Duodenal mucosa (tissue), 2 donors: ENCODE results near the gene CLHC1.
"Not testable (repeated sequence)": the region's sequence is repeated elsewhere in the genome, so short reads cannot be mapped to it uniquely, and the experiment has no call there.

Source experiments
- H3K27ac ChIP-seq: one replicate; pipeline ENCODE4 v1.7.0; 2013; ENCODE audit warnings: low read depth, low read length
- H3K27me3 ChIP-seq, 2 donors: one replicate each; pipeline ENCODE4 v1.7.0; 2013; ENCODE audit warnings: low read length in 2 of 2, control low read depth in 1 of 2; ENCODE audit not compliant: insufficient read depth in 2 of 2, control insufficient read depth in 1 of 2
- H3K36me3 ChIP-seq, 2 donors: one replicate each; pipeline ENCODE4 v1.7.0; 2013; ENCODE audit warnings: low read length in 2 of 2, control low read depth in 1 of 2; ENCODE audit not compliant: insufficient read depth in 2 of 2, control insufficient read depth in 1 of 2
- H3K4me1 ChIP-seq, 2 donors: one replicate each; pipeline ENCODE4 v1.7.0; 2013; ENCODE audit warnings: low read length in 2 of 2, control low read depth in 1 of 2; ENCODE audit not compliant: insufficient read depth in 2 of 2, control insufficient read depth in 1 of 2
- H3K4me3 ChIP-seq, 2 donors: one replicate each; pipeline ENCODE4 v1.7.0; 2013; ENCODE audit warnings: low read length in 2 of 2, low read depth in 1 of 2
- H3K9ac ChIP-seq, 2 donors: one replicate each; pipeline ENCODE4 v1.7.0; 2013; ENCODE audit warnings: low read length in 2 of 2, low read depth in 1 of 2
- H3K9me3 ChIP-seq, 2 donors: one replicate each; pipeline ENCODE4 v1.7.0; 2013; ENCODE audit warnings: low read length in 2 of 2, control low read depth in 1 of 2; ENCODE audit not compliant: control insufficient read depth in 1 of 2

CLHC1 gene

DNA sequence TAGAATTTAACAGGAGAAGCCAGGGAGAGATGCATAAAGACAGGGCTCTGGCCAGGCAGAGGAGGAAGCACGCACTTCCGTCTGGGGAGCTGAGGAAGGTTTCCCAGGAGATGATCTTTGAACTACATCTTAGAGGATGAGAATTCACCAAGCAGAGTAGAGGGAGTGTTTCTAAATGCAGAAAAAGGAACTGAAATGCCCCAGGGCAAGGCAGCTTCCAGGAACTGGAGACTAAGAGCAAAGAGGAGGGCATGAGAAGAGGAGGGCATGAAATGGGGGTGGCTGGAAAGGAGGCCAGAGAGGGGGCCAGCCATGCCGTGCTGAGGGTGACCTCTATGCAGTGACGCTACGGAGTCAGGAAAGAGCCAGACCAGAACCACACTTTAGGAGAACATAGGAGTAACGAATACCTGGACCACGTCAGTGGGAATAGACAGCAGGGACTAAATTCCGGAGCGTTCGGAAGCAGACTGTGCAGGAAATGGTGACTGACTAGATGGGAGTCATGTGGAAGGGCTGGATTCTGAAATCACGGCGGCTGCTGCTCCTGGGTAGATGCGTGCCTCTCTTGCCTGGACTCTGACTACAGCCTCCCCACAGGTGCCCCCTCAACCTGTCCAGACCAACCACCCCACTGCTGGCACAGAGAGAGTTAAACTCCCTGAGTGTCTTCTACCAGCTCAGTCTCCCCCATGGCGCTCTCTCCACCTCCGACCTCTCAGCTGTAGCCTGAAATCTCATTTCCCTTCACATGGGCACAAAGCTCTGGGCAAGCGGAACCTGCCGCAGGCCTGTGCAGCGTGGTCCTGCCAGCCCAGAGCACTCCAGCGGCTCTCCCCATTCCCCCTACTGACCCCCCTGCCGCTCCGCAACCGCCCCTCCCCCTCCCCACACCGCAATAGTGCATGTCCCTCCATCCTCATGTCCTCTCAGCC, 94.8 kb downstream of the CLHC1 start:
- Histone ChIP-seq H3K27ac (no peak overlapping the region), H3K27me3 (no peaks in the 10 kb centered on the region), H3K36me3 (no peaks in the 10 kb centered on the region), H3K4me3 (no peak overlapping the region), H3K9me3 (no peaks in the 10 kb centered on the region), H3K9ac (no peak overlapping the region), H3K4me1 (peaks cover 53 to 56% of the 10 kb centered on the region in 2 donors)

DNA sequence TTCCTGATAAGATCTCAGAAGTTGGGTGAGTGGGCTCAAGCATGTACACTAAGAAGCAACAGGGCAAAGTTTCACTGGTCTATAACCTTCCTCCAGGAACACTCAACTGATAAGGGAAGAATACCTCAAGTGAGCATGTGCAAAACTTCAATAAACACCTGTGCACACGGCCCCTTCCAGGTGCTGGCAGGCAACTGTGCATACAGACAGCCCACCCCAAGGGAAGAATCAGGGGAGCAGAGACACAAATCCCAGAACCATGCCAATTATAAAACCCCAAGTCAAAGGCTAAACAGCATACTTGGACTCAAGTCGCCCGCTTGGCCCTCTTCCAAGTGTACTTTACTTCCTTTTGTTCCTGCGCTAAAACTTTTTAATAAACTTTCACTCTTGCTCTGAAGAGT, 96.0 kb downstream of the CLHC1 start:
- Histone ChIP-seq H3K4me1 (peaks cover 43 to 48% of the 10 kb centered on the region in 2 donors), H3K4me3 (no peak overlapping the region), H3K9me3 (no peaks in the 10 kb centered on the region), H3K27ac (no peak overlapping the region), H3K36me3 (no peaks in the 10 kb centered on the region), H3K9ac (peak overlapping the region in 1 of 2 donors; percentile 44), H3K27me3 (no peaks in the 10 kb centered on the region)

- Histone ChIP-seq H3K36me3 (no peaks in the 10 kb centered on the region), H3K9me3 (no peaks in the 10 kb centered on the region), H3K27me3 (no peaks in the 10 kb centered on the region), H3K4me3 (no peak overlapping the region), H3K27ac (no peak overlapping the region), H3K9ac (no peak overlapping the region), H3K4me1 (peaks cover 37 to 48% of the 10 kb centered on the region in 2 donors)
Measured at GRCh38 chr2:55135491-55135890, 96.6 kb downstream of the CLHC1 start.

DNA sequence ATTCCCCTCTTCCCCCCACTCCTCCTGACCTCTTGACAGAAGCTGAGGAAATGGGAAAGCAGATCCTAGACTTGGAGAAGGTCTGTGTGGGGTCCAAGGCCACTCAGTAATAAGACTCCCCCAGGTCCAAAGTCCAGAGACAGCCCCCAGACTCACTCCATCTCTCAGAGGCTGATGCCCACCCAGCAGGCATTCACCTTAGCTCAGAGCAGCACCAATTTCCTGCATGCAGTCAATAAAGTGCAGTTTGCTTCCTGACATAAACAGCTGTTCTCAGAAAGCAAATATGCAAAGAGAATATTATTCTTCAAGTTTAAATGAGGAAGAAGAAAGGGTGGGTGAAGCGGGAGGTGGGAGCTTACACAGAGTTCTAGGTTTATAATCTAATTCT, 97.8 kb downstream of the CLHC1 start:
- H3K9me3 ChIP-seq = no peaks in the 10 kb centered on the region
- H3K9ac ChIP-seq = peak overlapping the region; percentile 10 to 40
- H3K4me3 ChIP-seq = peak overlapping the region; percentile 57 to 71
- peaks cover 35 to 47% of the 10 kb centered on the region in 2 donors for H3K4me1 ChIP-seq
- H3K27ac ChIP-seq = peak overlapping the region; percentile 40
- H3K27me3 ChIP-seq = no peaks in the 10 kb centered on the region
- no peaks in the 10 kb centered on the region for H3K36me3 ChIP-seq

DNA sequence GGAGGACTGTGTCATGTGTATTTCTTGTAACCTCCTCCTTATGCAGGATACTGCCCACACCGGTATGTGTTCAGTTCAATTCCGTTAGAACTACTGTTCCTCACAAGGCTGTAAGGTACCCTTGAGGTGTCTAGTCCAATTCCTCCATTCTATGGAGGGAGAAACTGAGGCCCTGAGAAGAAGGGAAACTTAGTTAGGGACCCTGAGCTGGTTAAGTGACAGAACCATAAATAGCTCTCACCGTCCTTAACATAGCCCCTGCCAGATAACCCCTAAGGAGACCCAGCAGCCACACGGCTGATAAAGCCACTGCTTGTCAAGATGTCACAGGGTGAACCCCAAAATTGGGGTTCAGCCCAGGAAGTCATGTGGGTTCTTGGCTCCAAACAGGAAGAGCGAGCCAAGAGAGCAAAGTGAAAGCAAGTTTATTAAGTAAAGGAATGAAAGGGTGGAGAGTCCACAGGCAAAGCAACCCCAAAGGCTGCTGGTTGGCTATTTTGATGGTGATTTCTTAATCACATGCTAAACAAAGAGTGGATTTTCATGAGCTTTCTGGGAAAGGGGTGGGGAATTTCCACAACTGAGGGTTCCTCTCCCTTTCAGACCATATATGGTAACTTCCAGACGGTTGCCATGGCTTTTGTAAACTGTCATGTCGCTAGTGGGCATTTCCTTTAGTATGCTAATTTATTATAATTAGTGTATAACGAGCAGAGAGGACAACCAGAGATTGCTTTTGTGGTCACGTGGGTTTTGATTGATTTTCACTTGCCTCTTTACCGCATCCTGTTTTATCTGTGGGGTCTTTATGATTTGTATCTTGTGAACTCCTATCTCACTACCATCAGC, 98.4 kb downstream of the CLHC1 start:
- Histone ChIP-seq H3K27me3 (no peaks in the 10 kb centered on the region), H3K27ac (peak overlapping the region; percentile 60), H3K4me1 (peaks cover 35 to 42% of the 10 kb centered on the region in 2 donors), H3K9ac (peak overlapping the region; percentile 40 to 46), H3K4me3 (peak overlapping the region; percentile 57 to 71), H3K9me3 (no peaks in the 10 kb centered on the region), H3K36me3 (no peaks in the 10 kb centered on the region)

DNA sequence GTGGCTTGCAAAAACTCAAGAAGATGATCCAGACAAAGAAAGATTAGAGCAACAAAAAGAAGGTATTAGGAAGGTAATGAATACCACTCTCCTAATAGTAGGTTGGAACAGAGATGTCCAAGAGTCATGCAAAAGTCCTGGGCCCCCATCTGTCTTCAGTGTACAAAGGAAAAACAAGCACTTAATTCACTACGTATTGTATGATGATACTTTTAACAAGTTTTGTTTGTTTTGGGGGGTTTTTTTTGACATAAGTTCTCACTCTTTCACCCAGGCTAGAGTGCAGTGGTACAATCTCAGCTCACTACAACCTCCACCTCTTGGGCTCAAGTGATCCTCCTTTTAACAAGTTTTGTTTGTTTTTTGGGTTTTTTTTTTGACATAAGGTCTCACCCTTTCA, 101.2 kb downstream of the CLHC1 start:
- no peak overlapping the region for H3K4me3 ChIP-seq
- no peaks in the 10 kb centered on the region for H3K27me3 ChIP-seq
- H3K36me3 ChIP-seq = no peaks in the 10 kb centered on the region
- H3K9me3 ChIP-seq = no peaks in the 10 kb centered on the region
- H3K4me1 ChIP-seq = peaks cover 10 to 17% of the 10 kb centered on the region in 2 donors
- no peak overlapping the region for H3K27ac ChIP-seq
- no peak overlapping the region for H3K9ac ChIP-seq

GRCh38 chr2:55126643-55127042, 105.5 kb downstream of the CLHC1 start:
- not testable (repeated sequence) for H3K4me3 ChIP-seq, H3K27ac ChIP-seq, H3K4me1 ChIP-seq, H3K9ac ChIP-seq, H3K36me3 ChIP-seq, H3K27me3 ChIP-seq, H3K9me3 ChIP-seq
